Peyer's patch (tissue), 4 donors: Measurements from ENCODE around the gene ENPP5.

ENCODE experiments used
- POLR2A ChIP-seq, 2 donors: fragments of 450-650 bp; IDR thresholded peaks; one replicate each; pipeline ENCODE4 v1.5.1; 2017; ENCODE audit warnings: antibody characterized with exemption in 2 of 2, mild to moderate bottlenecking in 2 of 2, moderate library complexity in 2 of 2
- TF ChIP-seq, protein P1 (sequence below), 6 experiments: fragments of 450-650 bp in 4 of 6; fragments of 200-600 bp in 2 of 6; sonication (generic) in 1 of 6; IDR thresholded peaks; one replicate each; pipeline ENCODE4 v1.5.1; 2017 to 2019; ENCODE audit warnings: antibody characterized with exemption in 6 of 6, mild to moderate bottlenecking in 3 of 6, moderate library complexity in 1 of 6

DNA sequence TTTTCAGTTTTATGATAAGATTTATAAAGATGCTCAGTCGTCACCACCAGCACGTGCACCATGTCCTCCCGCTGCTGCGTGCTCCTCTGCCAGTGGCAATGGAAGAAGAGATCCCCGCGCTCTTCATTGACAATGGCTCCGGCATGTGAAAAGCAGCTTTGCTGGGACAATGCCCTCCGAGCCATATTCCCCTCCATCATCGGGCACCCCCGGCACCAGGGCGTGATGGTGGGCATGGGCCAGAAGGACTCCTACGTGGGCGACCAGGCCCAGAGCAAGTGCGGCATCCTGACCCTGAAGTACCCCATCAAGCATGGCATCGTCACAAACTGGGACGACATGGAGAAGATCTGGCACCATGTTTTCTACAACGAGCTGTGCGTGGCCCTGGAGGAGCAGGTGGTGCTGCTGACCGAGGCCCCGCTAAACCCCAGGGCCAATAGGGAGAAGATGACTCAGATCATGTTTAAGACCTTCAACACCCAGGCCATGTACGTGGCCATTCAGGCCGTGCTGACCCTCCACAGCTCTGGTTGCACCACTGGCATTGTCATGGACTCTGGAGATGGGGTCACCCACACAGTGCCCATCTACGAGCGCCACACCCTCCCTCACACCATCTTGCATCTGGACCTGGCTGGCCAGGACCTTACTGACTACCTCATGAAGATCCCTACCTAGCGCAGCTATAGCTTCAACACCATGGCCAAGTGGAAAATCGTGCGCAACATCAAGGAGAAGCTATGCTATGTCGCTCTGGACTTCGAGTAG, 34.3 kb upstream of the ENPP5 start:
- TF ChIP-seq, protein P1, sequence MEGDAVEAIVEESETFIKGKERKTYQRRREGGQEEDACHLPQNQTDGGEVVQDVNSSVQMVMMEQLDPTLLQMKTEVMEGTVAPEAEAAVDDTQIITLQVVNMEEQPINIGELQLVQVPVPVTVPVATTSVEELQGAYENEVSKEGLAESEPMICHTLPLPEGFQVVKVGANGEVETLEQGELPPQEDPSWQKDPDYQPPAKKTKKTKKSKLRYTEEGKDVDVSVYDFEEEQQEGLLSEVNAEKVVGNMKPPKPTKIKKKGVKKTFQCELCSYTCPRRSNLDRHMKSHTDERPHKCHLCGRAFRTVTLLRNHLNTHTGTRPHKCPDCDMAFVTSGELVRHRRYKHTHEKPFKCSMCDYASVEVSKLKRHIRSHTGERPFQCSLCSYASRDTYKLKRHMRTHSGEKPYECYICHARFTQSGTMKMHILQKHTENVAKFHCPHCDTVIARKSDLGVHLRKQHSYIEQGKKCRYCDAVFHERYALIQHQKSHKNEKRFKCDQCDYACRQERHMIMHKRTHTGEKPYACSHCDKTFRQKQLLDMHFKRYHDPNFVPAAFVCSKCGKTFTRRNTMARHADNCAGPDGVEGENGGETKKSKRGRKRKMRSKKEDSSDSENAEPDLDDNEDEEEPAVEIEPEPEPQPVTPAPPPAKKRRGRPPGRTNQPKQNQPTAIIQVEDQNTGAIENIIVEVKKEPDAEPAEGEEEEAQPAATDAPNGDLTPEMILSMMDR (IDR thresholded peaks at IDR 0.05), result no peak
- no peak for TF ChIP-seq POLR2A (IDR thresholded peaks at IDR 0.05)
